Measurements from ENCODE around the gene FUZ.

The FUZ gene, protein sequence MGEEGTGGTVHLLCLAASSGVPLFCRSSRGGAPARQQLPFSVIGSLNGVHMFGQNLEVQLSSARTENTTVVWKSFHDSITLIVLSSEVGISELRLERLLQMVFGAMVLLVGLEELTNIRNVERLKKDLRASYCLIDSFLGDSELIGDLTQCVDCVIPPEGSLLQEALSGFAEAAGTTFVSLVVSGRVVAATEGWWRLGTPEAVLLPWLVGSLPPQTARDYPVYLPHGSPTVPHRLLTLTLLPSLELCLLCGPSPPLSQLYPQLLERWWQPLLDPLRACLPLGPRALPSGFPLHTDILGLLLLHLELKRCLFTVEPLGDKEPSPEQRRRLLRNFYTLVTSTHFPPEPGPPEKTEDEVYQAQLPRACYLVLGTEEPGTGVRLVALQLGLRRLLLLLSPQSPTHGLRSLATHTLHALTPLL

DNA sequence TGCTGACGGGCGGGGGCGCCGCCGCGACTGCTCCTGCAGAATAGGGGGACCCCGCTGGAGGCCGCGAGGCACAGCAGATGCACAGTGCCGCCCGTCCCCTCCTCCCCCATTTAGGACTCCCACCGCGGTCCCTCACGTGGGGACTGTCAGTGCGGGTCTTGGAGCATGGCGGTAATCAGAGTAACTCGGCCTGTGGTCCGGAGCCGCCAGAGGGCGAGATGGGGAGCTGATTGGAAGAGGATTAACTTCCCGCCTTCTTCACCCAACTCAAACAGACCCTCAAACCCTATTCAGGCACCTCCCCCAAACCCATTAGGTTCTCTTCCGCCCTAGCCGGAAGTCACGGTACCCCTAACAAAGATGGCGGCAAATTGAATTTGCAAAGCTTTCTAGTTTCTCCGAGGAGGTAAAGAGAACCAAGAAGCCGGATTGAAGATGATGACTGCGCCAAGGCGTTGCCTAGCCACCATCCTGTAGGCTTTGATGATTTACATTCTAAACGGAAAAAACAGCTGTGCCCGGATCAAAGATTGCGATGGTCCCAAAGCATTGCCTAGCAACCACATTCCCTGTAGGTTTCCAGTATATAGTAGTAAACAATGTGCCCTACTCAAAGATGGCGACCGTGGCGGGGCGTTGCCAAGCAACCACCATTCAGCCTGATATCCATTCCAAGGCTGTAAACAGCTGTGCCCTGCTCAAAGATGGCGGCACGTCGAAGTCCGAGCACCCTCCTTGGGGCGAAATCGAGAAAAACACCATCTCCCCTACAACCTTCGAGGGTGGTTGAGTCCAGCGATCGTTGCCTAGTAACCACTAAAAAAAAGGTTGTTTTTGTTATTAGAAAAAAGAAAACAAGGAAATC is at the start of gene FUZ:
Gene FUZ (minus strand): TSS at position 296 of the 865 bp plus-strand sequence. CDS start 186 bp downstream, at position 110.
- DNase-seq = peak; percentile 94 to 96

DNA sequence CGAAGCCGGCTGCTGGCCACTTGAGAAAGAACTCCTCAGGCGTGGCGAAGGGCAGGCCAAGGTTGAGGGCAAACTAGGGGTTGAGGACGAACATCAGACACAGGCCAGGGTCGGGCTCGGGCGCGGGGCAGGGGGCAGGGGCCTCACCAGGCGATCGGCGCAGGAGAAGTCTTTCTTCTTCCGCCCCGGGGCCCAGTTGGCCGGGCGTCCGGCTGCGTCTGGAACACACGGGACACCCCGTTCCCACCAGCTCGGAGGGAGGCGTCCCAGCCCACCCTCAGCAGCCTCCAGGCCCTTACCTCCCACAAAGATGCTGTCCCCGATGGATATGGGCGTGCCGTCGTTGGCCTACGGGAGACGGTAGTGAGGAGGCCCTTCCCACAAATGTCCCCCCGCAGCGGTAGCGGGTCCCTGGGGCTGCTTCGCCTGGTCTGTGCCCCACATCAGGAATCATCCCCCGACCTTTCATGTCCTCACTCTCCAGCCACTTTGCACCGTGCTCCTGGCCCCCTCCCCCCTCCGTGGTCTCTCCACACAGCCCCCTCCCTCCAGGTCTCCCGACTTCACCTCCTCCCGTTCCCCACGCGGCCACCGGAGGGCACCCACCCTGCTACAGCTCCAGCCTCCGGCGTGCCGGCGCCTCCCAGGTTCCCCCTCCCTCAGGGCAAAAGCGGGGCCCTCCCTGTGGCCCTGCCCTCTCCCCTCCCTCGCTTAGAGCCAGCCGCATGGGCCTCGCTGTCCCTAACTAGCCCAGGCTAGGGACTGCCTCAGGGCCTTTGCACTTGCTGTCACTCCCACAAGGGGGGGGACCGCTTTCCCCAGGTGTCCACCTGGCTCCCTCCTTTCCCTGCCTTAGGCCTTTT is 49.5 kb upstream of the FUZ start:
- DNase-seq = no peak

DNA sequence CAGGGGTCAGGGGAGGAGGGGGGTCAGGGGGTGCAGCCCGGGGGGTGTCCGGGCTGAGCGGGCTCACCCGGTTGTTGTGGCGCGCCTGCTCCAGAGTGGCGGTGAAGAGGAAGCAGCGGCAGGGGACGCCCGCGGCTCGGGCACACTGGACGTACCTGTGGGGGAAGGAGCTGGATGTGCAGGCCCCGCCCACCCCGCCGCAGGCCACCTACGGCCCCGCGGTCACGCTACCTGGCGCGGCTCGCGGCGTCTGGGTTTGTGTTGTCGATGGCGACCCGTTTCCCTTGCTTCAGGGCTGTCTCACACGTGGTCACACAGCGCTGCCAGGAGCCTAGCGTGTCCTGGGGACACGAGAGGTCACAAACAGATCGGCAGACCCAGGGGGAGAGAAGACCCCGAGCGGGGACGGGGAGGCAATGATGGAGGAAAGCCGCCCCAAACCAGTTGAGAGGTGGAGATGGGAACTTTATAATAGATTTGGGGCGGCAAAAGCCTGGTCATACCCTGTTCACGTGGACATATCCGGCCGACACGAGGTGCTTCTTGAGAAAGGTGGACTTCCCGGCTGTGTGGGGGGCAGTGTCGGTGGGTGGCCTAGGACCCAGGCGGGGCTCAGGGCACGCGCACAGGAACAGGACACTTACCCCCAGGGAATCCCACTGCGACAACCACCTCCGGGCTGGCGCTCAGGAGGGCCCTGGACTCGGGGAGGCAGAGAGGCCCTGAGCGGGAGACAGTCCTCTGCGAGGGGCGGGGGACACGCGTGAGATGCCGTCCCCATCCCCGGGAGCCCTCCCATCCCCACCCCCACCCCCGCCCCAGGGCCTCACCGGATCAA is 48.7 kb upstream of the FUZ start:
- no peak for DNase-seq

DNA sequence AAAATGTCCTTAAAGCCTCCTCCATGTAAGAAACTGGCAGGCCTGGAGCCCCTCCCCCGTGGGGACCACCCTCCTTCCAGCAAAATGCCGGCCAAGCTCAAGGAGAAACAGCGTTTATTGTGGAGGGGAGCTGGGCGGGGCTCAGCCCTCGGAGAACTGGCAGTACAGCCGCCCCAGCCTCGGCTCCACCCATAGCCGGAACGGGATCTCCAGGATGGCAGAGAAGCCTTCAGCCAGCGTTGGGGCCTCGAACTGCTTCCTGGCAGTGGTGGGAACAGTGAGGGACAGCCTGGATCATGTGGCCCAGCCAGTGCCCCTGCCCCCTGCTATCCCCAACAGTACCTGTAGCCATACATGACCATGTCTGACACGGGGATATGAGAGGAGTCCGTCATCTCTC is 48.0 kb upstream of the FUZ start:
- no peak for DNase-seq

DNA sequence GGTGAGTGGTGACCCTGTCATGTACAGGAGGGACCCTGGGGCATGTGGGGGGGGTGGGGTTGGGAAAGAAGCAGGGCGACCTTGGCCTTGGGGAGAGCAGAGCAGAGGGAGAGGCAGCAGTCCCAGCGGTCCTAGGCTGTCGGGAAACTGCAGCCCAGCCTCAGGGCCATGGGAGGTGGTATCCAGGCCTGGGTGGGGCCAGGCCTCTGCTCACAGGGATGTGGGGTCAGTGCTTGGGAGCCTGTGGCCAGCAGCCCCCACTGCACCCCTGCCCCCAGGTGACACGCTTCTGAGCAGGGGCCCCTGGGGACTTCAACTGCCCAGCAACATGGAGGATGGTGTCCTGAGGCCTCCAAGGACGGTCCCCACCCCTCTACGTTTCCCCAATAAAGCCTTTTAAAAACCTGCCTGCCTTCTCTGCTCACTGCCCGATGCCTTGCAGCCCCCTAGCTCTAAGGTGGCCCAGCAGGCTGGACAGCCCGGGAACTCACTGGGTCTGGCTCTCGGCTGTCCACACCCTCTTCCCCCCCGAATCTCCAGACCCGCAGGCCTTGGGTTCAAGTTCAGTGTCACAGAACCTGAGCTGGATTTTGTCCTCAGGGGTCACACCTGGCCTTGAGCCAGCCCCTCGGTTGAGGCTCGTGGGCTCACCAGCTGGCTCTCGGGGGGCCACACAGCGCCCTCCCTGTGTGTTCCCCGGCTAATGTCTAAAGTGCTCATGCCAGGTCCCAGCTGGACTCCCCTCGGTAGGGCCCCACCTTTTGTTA is 47.4 kb upstream of the FUZ start:
- DNase-seq = no peak

DNA sequence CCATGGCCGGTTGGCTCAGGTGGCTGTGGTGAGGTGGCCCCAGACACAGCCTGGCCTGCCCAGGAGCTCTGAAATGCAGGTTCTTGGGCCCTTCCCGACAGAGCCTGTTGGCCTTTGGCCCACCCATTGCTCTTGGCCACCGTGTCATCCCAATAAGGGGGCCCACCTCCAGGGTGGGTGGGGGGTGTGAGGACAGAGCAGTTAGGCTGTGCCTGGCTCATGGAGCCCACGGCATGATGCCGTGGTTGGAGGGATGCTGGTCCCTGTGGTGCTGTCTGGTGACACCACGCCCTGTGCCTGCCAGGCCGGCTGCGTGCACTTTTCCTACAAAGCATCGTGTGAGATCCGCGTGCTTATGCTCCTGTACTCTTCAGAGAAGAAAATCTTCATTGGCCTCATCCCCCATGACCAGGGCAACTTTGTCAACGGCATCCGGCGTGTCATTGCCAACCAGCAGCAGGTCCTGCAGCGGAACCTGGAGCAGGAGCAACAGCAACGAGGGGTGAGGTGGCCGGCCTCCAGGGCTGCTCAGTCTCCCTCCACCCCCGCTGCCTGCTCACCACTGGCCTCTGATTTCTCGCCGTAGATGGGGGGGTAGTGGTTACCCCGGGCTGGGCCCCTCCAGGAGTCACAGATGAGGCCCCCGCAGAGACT is 46.7 kb upstream of the FUZ start:
- DNase-seq = no peak

DNA sequence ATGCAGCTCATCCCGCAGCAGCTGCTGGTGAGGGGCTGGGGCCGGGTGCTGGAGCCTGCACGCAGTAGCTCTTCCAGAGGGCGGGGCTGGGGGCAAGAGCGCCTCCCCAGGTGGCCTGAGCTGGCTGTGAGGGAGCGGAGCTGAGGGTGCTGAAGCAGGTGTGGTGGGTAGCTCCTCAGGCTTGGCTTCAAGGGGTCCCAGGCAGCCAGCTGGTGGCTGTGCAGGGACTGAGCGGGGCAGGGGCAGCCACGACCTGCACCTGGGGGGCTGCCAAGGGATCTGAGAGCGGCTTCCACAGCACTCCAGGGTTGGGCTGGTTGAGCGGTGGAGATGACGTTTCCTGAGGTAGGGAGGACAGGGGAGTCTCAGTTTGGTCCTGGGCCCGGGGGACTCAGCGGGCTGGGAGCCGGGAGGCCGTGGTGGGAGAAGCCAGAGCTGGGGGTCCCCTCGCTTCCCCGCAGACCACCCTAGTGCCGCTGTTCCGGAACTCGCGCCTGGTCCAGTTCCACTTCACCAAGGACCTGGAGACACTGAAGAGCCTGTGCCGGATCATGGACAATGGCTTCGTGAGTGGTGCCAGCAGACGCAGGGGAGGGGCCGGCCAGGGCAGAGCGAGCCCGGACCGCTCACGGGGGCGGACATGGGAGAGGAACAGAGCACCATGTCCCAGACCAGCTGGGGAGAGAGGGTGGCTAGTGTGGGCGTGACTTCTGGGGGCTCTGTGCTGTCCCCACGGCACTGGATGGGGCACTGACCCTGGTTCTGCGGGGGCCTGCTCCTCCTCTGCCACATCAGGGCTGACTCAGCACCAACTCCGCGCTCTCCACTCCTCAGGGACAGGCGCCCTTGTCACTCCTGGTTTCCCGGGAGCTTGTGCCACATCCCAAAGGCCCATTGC is 45.2 kb upstream of the FUZ start:
- no peak for DNase-seq

DNA sequence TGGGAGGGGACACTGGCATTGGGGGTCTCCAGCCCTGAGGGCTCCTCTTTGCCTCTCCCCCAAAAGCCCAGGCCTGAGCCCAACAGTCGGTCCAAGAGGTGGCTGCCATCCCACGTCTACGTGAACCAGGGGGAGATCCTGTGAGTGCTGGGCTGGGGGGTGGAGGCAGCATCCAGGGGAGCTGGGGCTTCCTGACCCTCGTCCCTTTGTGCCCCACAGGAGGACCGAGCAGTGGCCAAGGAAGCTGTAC is 44.7 kb upstream of the FUZ start:
- DNase-seq = no peak

DNA sequence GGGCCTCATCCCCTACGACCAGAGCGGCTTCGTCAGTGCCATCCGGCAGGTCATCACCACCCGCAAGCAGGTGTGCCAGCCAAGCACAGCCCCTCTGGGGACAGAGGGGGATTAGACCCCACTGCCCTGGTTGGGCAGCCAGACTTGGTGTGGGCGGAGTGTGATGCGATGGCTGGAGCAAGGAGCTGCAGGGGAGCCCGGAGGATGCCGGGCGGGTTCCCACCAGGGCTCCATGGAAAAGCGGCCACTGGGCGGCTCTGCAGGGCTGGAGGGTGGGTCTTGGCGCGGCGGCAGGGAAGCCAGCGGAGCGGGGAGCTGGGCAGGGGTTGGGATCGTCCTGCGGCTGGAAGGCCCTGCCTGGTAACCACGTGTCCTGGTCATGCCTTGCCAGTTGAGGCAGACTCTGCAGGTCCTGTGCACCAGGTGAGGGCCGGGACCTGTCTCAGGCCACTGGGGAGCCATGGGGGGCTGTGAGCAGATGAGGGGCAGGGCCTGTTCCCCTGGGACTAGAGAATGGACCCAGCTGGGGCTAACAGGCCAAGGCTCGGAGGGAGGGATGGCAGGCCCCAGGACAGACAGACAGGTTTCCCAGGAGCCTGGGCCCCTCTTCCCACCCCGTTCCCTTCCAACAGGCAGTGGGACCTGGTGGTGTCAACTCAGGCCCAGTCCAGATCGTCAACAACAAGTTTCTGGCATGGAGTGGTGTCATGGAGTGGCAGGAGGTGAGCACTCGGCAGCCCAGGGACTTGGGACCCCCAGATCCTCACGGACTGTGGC is 44.2 kb upstream of the FUZ start:
- DNase-seq = no peak

DNA sequence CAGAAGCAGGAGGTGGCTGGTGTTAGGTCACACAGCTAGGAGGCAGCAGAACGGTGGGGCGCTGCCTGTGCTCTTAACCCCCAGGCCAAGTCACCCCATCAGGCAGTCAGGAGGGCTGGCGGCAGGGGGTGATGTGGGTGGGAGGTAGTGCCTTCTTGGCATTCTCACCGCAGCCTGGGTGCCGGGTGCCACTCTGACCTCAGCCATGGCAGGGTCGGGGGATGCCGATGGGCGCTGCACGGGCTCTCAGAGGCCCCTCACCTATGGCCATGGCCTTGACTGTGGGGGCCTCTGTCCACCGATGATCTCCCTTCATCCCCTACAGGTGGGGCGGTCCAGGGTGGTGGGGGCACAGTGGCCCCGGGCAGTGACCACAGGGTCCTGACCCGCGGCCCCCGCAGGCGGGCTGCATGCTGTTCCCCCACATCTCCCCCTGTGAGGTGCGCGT is 43.5 kb upstream of the FUZ start:
- no peak for DNase-seq

DNA sequence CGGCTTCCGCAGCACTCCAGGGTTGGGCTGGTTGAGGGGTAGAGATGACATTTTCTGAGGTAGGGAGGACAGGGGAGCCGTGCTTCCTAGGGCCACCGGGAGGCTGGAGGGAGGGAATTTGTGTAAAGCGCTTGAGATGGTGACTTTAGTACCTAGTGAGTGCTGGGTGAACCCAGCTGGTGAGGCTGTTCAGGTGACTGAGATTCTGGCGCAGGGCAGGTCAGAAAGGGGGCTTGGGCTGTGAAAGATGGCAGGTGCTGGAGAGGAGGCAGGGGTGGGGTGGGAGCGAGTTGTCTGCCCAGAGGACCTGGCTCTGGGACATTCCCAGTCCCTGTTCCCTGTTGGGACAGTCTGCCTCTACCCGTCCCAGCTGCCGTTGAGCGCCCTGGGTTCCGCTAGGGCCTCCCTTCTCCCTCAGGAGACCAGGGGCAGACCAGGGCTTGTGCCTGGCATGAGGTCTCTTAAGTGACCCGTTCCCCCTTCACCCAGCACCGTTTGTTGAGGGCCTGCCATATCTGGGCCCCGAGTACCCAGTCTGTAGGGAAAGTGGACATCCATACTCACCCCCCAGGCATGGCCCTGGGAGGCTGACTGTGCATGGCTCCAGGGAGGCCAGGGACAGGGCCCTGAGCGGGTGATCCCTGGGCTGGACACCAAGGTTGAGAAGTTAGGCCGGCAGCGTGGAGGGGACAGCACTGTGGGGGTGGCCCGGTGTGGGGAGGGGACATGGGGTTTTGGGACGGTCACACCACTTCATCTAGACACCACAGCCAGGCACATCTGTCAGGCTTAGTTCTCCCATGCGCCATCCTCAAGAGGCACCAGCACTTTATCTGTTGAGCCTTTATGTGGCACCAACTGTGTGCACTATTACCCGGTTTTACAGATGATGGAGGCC is 42.8 kb upstream of the FUZ start:
- no peak for DNase-seq

DNA sequence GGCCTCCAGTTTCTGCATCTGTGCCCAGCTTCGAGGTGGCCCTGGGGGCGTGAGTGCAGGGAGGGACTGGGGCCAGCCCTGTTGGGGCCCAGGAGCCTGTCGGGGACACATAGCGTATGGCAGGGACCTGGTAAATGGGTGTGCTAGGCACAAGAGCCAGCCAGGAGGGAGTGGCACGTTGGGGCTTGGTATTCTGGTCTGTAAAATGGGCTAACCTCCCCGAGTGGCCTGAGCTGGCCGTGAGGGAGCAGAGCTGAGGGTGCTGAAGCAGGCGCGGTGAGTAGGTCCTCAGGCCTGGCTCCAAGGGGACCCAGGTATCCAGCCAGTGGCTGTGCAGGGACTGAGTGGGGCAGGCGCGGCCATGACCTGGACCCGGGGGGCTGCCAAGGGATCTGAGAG is 42.2 kb upstream of the FUZ start:
- no peak for DNase-seq

DNA sequence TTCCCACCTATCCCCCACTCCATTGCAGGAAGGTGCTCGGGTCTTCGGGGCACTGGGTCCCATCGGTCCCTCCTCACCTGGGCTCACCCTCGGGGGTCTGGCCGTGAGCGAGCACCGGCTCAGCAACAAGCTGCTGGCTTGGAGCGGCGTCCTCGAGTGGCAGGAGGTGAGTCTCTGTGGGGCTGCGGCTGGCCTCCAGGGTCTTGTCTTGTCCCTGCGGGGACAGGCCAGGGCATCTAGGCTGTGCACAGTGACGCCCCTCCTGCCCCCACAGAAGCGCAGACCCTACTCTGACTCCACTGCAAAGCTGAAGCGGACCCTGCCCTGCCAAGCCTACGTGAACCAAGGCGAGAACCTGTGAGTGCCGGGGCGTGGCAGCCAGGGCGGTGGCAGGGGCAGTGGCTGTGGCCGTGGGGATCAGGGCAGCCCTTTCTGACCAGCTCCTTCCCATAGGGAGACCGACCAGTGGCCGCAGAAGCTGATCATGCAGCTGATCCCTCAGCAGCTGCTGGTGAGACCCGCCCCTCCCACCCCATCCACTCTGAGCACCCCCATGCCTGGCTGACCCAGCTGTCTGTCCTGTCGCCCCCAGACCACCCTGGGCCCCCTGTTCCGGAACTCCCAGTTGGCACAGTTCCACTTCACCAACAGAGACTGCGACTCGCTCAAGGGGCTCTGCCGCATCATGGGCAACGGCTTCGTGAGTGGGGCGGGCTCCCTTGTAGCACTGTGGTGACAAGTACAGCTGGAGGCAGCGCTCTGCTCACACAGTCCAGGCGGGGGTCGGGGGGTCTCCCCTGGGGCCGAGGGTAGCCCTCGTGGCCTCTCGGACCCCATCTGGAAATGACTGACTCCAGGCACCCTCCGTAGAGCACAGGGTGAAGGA is 41.5 kb upstream of the FUZ start:
- no peak for DNase-seq

DNA sequence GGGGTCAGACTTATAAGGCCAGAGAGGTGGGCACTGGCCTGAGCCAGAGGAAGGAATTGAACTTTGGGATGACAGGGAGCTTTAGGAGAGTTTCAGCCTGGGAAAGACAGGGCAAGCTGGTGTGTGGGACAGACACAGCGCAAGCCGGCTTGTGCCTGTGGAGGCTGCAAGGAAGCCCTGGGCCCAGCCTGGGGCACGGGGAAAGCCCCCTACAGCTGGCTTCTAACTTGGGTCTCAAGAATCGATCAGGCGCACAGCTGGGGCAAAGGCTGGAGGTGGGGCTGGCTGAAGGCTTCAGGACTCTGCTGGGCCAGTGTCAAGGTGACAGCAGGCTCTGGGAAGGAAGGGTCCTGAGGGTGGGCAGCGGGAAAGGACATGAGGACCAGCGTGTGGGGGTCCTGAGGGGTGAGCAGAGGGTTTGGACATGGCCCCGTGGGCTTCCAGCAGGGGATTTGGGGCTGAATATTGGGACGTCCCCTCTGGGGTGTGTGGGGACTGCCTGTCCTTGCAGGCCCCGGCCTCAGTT is 40.8 kb upstream of the FUZ start:
- no peak for DNase-seq

DNA sequence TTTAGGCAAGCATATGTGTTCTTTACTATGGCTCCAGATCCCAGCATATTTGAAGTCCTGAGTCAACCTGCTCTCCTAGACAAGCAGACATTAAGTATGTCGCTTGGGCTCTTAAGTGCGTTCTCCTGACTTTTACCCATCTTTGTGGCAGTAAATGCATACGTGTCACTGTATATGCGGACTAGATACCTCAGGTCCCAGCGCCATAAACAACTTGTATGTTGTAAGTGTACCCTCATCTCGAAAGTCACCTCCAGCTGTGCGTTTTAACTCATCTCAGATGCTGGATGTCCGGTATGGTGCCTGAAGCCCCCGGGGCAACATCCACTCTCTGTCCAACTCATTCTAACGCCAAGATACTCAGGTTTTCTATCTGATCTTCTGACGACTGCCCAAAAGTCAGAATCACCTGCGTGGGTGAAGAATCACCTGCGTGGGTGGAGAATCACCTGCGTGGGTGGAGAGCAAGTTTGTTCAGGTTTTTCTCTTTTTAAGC is 39.6 kb upstream of the FUZ start:
- DNase-seq = no peak

DNA sequence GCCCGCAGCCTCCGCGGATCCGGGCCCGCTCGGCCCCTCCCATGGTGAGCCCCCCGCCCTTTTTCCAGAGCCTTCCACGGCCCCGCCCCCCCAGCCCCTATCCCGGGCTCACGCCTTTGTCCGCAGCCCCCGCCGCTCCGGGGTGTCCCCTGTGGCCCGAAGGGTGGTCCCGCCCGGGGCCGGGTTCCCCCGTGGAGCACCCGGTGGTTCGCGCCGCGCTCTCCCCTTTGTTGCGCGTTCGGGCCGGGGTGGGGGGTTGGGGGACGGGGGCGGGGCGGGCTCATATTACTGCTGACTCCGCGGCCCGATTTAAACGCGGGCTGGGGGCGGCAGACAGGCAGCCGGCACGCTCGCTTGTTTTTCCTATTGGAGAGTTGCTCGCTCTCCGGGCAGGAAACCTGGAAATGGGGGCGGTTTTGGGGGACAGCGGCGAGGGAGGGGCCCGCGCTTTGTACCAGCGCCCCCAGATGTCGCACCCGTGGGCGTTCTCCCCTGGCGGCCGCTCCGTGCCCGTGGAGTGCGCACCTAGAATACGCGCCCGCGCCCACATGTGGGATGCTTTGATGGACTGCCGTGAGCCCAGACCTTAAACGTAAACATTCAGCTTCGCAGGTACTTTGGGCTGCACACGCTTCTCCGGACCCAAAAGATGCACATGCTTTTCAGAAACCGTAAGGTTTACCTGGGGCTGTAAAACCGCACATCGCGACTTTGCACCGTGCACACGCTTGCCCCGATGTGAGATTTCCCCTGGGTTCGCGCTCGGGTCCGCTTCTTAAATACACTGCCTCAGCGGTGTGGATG is 38.6 kb upstream of the FUZ start:
- DNase-seq = no peak
